Cardiac muscle cell (in vitro differentiated cells and primary cell): ENCODE results near the gene AMOTL1. TPM values are rescaled to one million over a fixed set of nuclear protein-coding genes. Genes with fewer than 3 reads are reported as not detected.
A peak's percentile ranks its signal among the peaks of the same experiment; 100 is the strongest.

ENCODE experiments used
- DNase-seq, 2 donors: peaks; one replicate each; pipeline versions ENCODE4 v3.0.0 to v3.0.0-alpha.2; 2010 to 2017; ENCODE audit warnings: low read depth in 1 of 2, low spot score in 1 of 2
- H3K27ac ChIP-seq: fragments of 200-600 bp; sonication (generic); 2 replicates; pipeline ENCODE4 v1.5.1; 2016
- H3K27me3 ChIP-seq: fragments of 200-600 bp; sonication (generic); 2 replicates; pipeline ENCODE4 v1.6.0; 2016; ENCODE audit warnings: control low read depth
- H3K36me3 ChIP-seq: fragments of 200-600 bp; sonication (generic); 2 replicates; pipeline ENCODE4 v1.5.1; 2016; ENCODE audit warnings: control low read depth
- H3K4me1 ChIP-seq: fragments of 200-600 bp; sonication (generic); 2 replicates; pipeline ENCODE4 v1.8.1; 2017; ENCODE audit warnings: low read depth, mild to moderate bottlenecking, mixed run types
- H3K4me3 ChIP-seq: fragments of 200-600 bp; sonication (generic); 2 replicates; pipeline ENCODE4 v1.5.1; 2016; ENCODE audit warnings: mild to moderate bottlenecking
- H3K9me3 ChIP-seq: fragments of 200-600 bp; sonication (generic); 2 replicates; pipeline ENCODE4 v1.5.1; 2017; ENCODE audit warnings: low read depth, mild to moderate bottlenecking, control low read depth
- CTCF ChIP-seq: IDR thresholded peaks from 2 replicates; pipeline ENCODE4 v1.5.1; 2012; ENCODE audit warnings: low read depth, mild to moderate bottlenecking, low read length
- polyA plus RNA-seq: library from polyadenylated mRNA; unstranded; fragments of >200 nt; fragmentation: Nextera tagmentation; extraction: Ambion mirVana; gene quantifications from 2 replicates; pipeline ENCODE4 v1.2.1, GENCODE V29; 2016
- total RNA-seq: library from RNA; depleted of rRNA; stranded (reverse); fragments of >200 nt; gene quantifications from 2 replicates; pipeline ENCODE4 v1.2.3, GENCODE V29; 2016

Gene AMOTL1
- total and polyA plus RNA-seq, 2 experiments from 2014 or later = 1.2 to 5.1 TPM

DNA sequence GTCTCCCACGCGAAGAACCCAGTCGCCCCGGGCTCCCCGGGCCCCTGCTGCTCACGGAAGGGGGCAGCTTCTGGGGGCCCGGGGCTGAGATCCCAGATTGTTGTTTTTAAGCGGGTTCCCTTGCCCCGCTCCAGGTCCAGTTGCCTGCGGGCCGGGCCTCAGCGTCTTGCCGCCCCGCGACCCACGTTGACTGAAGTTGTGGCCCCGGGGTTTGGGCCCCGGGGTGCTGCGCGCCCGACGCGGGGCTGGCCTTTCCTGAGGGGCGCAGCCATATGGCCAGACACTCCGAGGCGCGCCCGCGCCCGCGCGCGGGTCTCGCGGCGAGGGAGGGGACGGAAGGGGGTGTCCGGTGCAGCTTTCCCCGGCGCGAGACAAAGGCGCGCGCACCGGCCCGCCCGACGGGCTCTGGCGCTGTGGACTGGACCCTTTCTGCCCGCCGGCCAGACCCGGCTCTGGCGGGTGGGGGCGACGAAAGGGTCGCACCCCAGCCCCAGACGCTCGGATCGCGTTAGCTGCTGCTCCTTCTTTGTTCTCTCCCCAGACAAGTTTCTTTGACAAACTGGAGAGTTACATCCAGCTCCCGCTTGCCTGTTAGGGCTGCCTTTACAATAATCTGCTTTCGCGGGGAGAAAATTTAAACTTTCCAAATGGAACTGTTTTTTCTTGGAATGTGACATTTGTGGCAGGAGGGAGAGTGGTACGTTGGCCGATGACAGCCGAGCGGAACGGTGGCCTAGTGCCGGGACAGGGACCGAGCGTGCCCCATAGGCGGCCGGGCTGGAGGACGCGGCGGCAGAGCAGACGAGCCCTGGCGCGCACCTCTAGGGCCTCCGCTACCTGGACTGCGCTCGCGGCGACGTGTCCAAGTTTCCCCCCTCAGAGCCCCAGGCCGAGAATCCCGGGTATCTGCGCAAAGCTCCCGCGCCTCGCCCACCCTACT, 716 bp downstream of the AMOTL1 start:
- Histone ChIP-seq H3K4me1 (no peaks in the 10 kb centered on the region), H3K9me3 (no peaks in the 10 kb centered on the region), H3K27ac (no peak overlapping the region), H3K27me3 (peaks cover 69% of the 10 kb centered on the region), H3K36me3 (no peaks in the 10 kb centered on the region), H3K4me3 (peak overlapping the region; percentile 65)
- TF ChIP-seq CTCF = no peak
- peak; percentile 51 to 54 for DNase-seq

- peaks cover 59% of the 10 kb centered on the region for H3K27me3 ChIP-seq
- no peak overlapping the region for H3K27ac ChIP-seq
- DNase-seq = no peak
Measured at GRCh38 chr11:94769880-94770279, 1.7 kb downstream of the AMOTL1 start.

GRCh38 chr11:94770563-94771120, 2.5 kb downstream of the AMOTL1 start:
- Histone ChIP-seq H3K27me3 (peaks cover 51% of the 10 kb centered on the region), H3K4me1 (no peaks in the 10 kb centered on the region), H3K4me3 (no peak overlapping the region), H3K9me3 (no peaks in the 10 kb centered on the region), H3K36me3 (no peaks in the 10 kb centered on the region), H3K27ac (no peak overlapping the region)
- DNase-seq = no peak
- TF ChIP-seq CTCF = no peak

More at GRCh38 chr11:94769880-94770279, 1.7 kb downstream of the AMOTL1 start:
- TF ChIP-seq CTCF = no peak
- Histone ChIP-seq H3K9me3 (no peaks in the 10 kb centered on the region), H3K36me3 (no peaks in the 10 kb centered on the region), H3K4me1 (no peaks in the 10 kb centered on the region), H3K4me3 (peak overlapping the region; percentile 65)

DNA sequence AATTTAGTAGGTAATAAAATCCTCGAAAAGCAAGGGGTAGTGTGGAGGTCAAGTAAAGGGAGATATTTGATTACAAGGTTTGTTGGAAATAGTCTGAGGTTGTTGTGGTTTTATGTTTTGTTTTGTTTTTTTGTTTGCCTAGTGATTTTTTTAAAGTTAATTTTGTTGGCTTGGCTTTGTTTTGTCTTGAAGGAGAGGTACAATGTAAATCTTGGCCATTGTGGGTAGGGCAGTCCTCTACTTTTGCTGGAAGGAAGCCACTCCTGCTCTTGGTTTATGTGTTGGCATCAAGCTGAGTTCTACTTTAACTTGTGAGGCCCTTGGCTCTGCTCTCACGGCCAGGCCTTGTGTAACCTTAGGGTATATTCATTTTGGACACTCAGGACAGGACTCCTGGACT, 3.2 kb downstream of the AMOTL1 start:
- Histone ChIP-seq H3K4me1 (no peaks in the 10 kb centered on the region), H3K9me3 (no peaks in the 10 kb centered on the region), H3K27me3 (peaks cover 50% of the 10 kb centered on the region), H3K36me3 (no peaks in the 10 kb centered on the region), H3K27ac (no peak overlapping the region), H3K4me3 (no peak overlapping the region)
- no peak for DNase-seq
- TF ChIP-seq CTCF = no peak

DNA sequence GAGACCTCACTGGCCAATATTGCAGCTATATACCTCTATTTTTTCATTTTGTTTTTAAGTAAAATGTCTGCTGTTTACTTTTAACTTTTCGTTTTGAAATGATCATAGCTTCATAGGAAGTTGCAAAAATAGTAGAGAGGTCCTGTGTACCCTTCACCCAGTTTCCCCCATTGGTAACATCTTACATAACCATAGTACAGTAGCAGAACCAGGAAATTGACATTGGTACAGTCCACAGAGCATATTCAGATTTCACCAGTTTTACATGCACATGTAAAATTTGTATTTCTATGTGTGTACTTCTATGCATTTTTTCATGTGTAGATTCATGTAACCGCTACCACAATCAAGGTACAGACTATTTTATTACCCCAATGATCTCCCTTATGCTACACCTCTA, 3.8 kb downstream of the AMOTL1 start:
- H3K4me3 ChIP-seq = no peak overlapping the region

More for the DNA sequence above, 3.8 kb downstream of the AMOTL1 start:
- Histone ChIP-seq H3K27ac (no peak overlapping the region), H3K36me3 (no peaks in the 10 kb centered on the region), H3K4me1 (no peaks in the 10 kb centered on the region), H3K9me3 (no peaks in the 10 kb centered on the region), H3K27me3 (peaks cover 47% of the 10 kb centered on the region)
- no peak for DNase-seq
- no peak for TF ChIP-seq CTCF
